T-helper 2 cell treated with Interferon-gamma antibody and Interleukin-4, amounts not matched to agents 5 μg/mL and 100 μg/mL, for 36 hours (primary cell): ENCODE measurements around the gene HDAC1.
A peak's percentile ranks its signal among the peaks of the same experiment; 100 is the strongest.
"Not testable (repeated sequence)": the region's sequence is repeated elsewhere in the genome, so short reads cannot be mapped to it uniquely, and the experiment has no call there.

Experiments used
- DNase-seq: peaks from one replicate; pipeline ENCODE4 v3.0.0; 2021; ENCODE audit warnings: low spot score
- H3K27ac Mint-ChIP-seq: one replicate; pipeline ENCODE4 v1.8.0; 2021; ENCODE audit warnings: mild to moderate bottlenecking, mixed read lengths
- H3K27me3 Mint-ChIP-seq: one replicate; pipeline ENCODE4 v1.8.0; 2021; ENCODE audit warnings: low read depth, mixed read lengths
- H3K36me3 Mint-ChIP-seq: one replicate; pipeline ENCODE4 v1.8.0; 2021; ENCODE audit warnings: low read depth, mixed read lengths
- H3K4me1 Mint-ChIP-seq: one replicate; pipeline ENCODE4 v1.8.0; 2021; ENCODE audit warnings: low read depth, mixed read lengths
- H3K4me3 Mint-ChIP-seq: one replicate; pipeline ENCODE4 v1.8.0; 2022; ENCODE audit warnings: mild to moderate bottlenecking, moderate library complexity, mixed read lengths
- H3K9me3 Mint-ChIP-seq: one replicate; pipeline ENCODE4 v1.8.0; 2021; ENCODE audit warnings: mixed read lengths

The HDAC1 gene

GRCh38 chr1:32291145-32291707 is 657 bp upstream of the HDAC1 start:
- Mint-ChIP-seq H3K4me3 (peak overlapping the region; percentile 96), H3K4me1 (peaks cover 33% of the 10 kb centered on the region), H3K27me3 (no peaks in the 10 kb centered on the region), H3K36me3 (peaks cover 31% of the 10 kb centered on the region), H3K27ac (peak overlapping the region; percentile 93), H3K9me3 (no peaks in the 10 kb centered on the region)
- no peak for DNase-seq

DNA sequence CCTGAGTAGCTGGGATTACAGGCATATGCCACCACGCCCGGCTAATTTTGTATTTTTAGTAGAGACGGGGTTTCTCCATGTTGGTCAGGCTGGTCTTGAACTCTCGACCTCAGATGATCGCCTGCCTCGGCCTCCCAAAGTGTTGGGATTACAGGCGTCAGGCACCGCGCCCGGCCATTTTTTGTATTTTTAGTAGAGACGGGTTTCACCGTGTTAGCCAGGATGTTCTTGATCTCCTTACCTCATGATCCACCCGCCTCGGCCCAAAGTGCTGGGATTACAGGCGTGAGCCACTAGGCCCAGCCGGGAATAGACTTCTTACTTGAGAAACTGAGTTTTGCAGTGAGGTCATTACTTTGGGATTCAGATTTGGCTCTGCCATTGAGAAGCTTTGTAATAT is 6.3 kb downstream of the HDAC1 start:
- peaks cover 43% of the 10 kb centered on the region for H3K36me3 Mint-ChIP-seq
- DNase-seq, H3K4me3 Mint-ChIP-seq, H3K9me3 Mint-ChIP-seq, H3K27me3 Mint-ChIP-seq, H3K27ac Mint-ChIP-seq: not testable (repeated sequence)
- H3K4me1 Mint-ChIP-seq, result peaks cover 33% of the 10 kb centered on the region

DNA sequence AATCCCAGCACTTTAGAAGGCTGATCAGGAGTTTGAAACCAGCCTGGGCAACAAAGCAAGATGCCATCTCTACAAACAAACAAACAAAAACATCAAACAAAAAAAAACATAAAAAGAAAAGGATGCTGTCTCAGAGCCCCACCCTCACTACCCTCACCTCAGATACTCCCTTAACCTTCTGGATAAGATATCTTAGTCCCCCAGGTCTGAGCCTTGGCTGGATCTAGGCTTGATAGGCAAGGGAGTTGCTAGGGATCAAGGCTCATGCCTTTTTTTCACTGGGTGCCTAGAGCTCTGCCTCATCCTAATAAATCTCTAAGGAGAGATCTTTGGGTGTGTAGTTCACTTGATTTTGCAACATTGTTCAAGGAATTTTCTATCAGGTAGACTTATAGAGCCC is 7.4 kb downstream of the HDAC1 start:
- Mint-ChIP-seq H3K4me1 (peaks cover 29% of the 10 kb centered on the region), H3K36me3 (peaks cover 51% of the 10 kb centered on the region), H3K27me3 (no peaks in the 10 kb centered on the region), H3K9me3 (no peaks in the 10 kb centered on the region), H3K27ac (no peak overlapping the region), H3K4me3 (no peak overlapping the region)
- no peak for DNase-seq

- peaks cover 23% of the 10 kb centered on the region for H3K4me1 Mint-ChIP-seq
- H3K4me3 Mint-ChIP-seq, result no peak overlapping the region
- no peak overlapping the region for H3K27ac Mint-ChIP-seq
- no peaks in the 10 kb centered on the region for H3K27me3 Mint-ChIP-seq
- peaks cover 48% of the 10 kb centered on the region for H3K36me3 Mint-ChIP-seq
- no peak for DNase-seq
- H3K9me3 Mint-ChIP-seq, result no peaks in the 10 kb centered on the region
These were observed 11.5 kb downstream of the HDAC1 start for GRCh38 chr1:32303358-32303757.

- Mint-ChIP-seq H3K27ac (peak overlapping the region; percentile 2), H3K4me1 (peaks cover 28% of the 10 kb centered on the region), H3K9me3 (no peaks in the 10 kb centered on the region), H3K27me3 (no peaks in the 10 kb centered on the region), H3K36me3 (peaks cover 52% of the 10 kb centered on the region), H3K4me3 (no peak overlapping the region)
- DNase-seq, result no peak
These were observed 12.2 kb downstream of the HDAC1 start for GRCh38 chr1:32303997-32304622.

DNA sequence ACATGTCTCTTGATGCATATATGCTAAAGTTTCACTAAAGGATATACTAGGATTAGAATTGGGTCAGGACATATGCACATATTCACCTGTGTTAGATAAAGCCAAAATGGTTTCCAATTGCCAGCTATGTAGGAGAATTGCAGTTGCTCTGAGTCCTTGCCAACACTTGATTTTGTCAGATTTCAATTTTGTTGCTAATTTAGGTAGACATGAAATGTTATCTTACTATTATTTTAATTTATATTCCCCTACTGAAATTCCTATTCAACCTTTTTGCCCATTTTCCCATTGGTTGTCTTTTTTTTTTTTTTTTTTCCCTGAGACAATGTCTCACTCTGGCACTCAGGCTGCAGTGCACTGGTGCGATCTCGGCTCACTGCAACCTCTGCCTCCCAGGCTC is 13.4 kb downstream of the HDAC1 start:
- no peaks in the 10 kb centered on the region for H3K27me3 Mint-ChIP-seq

GRCh38 chr1:32307324-32307723 is 15.4 kb downstream of the HDAC1 start:
- no peaks in the 10 kb centered on the region for H3K27me3 Mint-ChIP-seq
- no peak overlapping the region for H3K4me3 Mint-ChIP-seq
- no peaks in the 10 kb centered on the region for H3K9me3 Mint-ChIP-seq
- peaks cover 34% of the 10 kb centered on the region for H3K4me1 Mint-ChIP-seq
- peak overlapping the region; percentile 6 for H3K27ac Mint-ChIP-seq
- DNase-seq, result no peak
- peaks cover 44% of the 10 kb centered on the region for H3K36me3 Mint-ChIP-seq

More for the DNA sequence above, 13.4 kb downstream of the HDAC1 start:
- Mint-ChIP-seq H3K36me3 (peaks cover 53% of the 10 kb centered on the region), H3K9me3 (no peaks in the 10 kb centered on the region), H3K4me3 (no peak overlapping the region), H3K4me1 (peaks cover 32% of the 10 kb centered on the region), H3K27ac (no peak overlapping the region)
- no peak for DNase-seq

DNA sequence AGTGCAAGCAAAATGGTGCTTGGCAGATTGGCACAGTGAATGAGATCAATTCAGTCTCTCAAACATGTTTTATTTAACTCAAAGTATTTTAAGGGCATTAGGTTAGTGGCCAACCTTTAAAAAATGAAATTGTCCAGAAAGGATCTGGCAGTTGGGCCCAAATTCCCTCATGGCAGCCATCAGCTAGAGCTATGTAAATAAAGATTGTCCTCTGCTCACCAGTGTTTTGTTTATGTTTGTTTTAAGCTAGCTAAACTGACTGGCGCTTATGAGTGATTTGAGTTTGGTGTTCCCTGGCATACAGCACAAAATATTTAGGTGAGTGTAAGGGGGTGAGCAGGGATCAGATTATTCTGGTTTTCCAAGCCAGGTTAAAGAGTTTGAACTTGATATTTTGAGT is 18.1 kb downstream of the HDAC1 start:
- Mint-ChIP-seq H3K27me3 (no peaks in the 10 kb centered on the region), H3K36me3 (peaks cover 31% of the 10 kb centered on the region), H3K4me3 (no peak overlapping the region), H3K4me1 (peaks cover 40% of the 10 kb centered on the region), H3K27ac (no peak overlapping the region), H3K9me3 (no peaks in the 10 kb centered on the region)
- no peak for DNase-seq

- no peaks in the 10 kb centered on the region for H3K27me3 Mint-ChIP-seq
- peak overlapping the region; percentile 21 for H3K27ac Mint-ChIP-seq
- no peak overlapping the region for H3K4me3 Mint-ChIP-seq
- H3K9me3 Mint-ChIP-seq, result no peaks in the 10 kb centered on the region
- H3K36me3 Mint-ChIP-seq, result peaks cover 28% of the 10 kb centered on the region
- no peak for DNase-seq
- H3K4me1 Mint-ChIP-seq, result peaks cover 41% of the 10 kb centered on the region
These were observed 20.0 kb downstream of the HDAC1 start for GRCh38 chr1:32311709-32312393.

GRCh38 chr1:32316903-32317277 is 25.0 kb downstream of the HDAC1 start:
- H3K9me3 Mint-ChIP-seq, result no peaks in the 10 kb centered on the region
- H3K27ac Mint-ChIP-seq, result no peak overlapping the region
- peaks cover 36% of the 10 kb centered on the region for H3K36me3 Mint-ChIP-seq
- H3K4me1 Mint-ChIP-seq, result peaks cover 22% of the 10 kb centered on the region
- H3K4me3 Mint-ChIP-seq, result no peak overlapping the region
- no peaks in the 10 kb centered on the region for H3K27me3 Mint-ChIP-seq
- no peak for DNase-seq

DNA sequence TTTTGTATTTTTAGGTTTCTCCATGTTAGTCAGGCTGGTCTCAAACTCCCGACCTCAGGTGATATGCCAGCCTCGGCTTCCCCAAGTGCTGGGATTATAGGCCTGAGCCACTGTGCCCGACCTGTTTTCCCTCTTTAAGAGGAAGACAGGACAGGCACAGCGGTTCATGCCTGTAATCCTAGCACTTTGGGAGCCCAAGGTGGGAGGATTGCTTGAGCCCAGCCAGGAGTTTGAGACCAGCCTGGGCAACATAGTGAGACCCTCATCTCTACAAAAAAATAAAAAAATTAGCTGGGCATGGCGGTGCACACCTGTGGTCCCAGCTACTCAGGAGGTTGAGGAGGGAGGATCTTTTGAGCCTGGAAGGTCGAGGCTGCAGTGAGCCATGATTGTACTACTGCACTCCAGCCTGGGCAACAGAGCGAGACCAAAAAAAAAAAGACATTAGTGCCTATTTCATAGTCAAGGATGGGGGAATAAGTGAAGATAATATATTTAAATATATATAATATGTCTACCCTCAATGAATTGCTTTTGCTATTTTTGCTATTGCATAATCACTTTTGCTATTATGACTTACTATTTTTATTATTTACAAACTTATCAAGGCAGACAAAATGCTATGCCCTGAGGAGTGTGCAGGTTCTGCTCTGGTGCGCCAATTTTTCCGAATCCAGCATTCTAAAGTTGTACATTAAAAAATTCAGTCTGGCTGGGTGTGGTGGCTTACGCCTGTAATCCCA is 26.4 kb downstream of the HDAC1 start:
- H3K27ac Mint-ChIP-seq, result no peak overlapping the region
- H3K4me3 Mint-ChIP-seq, result no peak overlapping the region
- no peaks in the 10 kb centered on the region for H3K27me3 Mint-ChIP-seq
- H3K9me3 Mint-ChIP-seq, result no peaks in the 10 kb centered on the region
- peaks cover 37% of the 10 kb centered on the region for H3K36me3 Mint-ChIP-seq
- DNase-seq, result no peak
- H3K4me1 Mint-ChIP-seq, result peaks cover 31% of the 10 kb centered on the region

DNA sequence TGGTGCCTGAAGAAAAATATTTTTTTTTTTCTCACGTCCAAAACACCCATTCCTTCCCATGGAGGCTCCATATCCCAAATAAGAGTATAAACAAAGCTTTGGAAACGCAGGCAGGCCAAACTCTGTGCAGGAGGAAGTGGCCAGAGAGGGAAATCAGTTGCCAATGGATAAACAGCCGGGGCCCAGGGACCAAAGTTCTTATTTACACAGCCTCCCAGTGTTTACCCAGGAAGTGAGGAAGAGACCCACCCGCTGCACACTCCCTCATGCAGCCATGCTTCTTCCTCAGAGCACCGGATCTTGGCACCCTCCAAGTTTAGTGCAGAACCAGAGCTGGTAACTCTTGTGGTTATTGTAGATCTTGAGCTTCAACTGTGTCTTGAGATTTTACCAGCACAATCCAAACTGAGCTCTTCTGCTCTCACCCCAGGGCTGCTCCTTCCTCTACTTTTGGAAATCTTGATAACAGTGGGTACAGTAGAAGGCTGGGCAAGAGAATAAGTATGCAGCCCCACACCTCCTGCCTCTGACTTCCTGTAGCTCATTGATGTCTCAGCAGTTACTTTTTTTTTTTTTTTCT is 29.9 kb downstream of the HDAC1 start:
- Mint-ChIP-seq H3K27ac (peak overlapping the region; percentile 91), H3K4me3 (peak overlapping the region; percentile 75)

GRCh38 chr1:32327204-32327603 is 35.3 kb downstream of the HDAC1 start:
- H3K27me3 Mint-ChIP-seq, result no peaks in the 10 kb centered on the region
- DNase-seq, result no peak
- H3K4me3 Mint-ChIP-seq, result no peak overlapping the region
- H3K27ac Mint-ChIP-seq, result no peak overlapping the region
- no peaks in the 10 kb centered on the region for H3K9me3 Mint-ChIP-seq
- peaks cover 22% of the 10 kb centered on the region for H3K4me1 Mint-ChIP-seq
- H3K36me3 Mint-ChIP-seq, result peaks cover 59% of the 10 kb centered on the region

More for the DNA sequence above, 29.9 kb downstream of the HDAC1 start:
- Mint-ChIP-seq H3K36me3 (peaks cover 43% of the 10 kb centered on the region), H3K27me3 (no peaks in the 10 kb centered on the region), H3K9me3 (no peaks in the 10 kb centered on the region), H3K4me1 (peaks cover 35% of the 10 kb centered on the region)
- DNase-seq, result no peak
